ENCODE measurements around the gene IL36A.

Gene IL36A

DNA sequence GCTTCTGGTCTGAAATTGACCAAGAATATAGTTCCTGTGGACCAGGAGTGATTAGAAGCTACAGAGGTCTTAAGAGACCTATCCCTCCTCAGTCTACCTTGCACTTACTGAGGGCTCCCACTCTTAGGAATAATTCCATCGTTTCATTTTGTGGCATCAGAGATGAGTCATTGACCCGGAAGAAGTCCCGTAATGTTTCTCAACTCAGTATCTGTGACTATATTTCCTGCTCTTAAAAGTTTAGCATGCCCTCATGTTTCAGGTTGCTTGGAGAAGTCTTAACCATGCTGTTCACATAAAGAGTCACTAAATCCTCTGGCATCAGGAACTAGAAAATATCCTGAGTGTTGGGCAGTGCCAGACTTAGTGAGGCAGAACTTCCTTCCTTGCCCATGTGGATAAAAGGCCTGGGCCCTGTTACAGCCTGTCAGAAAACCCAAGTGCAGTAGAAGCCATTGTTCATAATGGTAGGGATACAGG, at the start of gene IL36A:
Gene IL36A, plus strand, starts transcription at position 430 of the 480 bp plus-strand sequence. CDS start 413 bp downstream, outside the sequence.
- no peak for DNase-seq

GRCh38 chr2:112957511-112957910, 47.7 kb upstream of the IL36A start:
- DNase-seq, result no peak

- peak; percentile 13 for DNase-seq
Measured at GRCh38 chr2:112958428-112959108, 46.7 kb upstream of the IL36A start.

DNA sequence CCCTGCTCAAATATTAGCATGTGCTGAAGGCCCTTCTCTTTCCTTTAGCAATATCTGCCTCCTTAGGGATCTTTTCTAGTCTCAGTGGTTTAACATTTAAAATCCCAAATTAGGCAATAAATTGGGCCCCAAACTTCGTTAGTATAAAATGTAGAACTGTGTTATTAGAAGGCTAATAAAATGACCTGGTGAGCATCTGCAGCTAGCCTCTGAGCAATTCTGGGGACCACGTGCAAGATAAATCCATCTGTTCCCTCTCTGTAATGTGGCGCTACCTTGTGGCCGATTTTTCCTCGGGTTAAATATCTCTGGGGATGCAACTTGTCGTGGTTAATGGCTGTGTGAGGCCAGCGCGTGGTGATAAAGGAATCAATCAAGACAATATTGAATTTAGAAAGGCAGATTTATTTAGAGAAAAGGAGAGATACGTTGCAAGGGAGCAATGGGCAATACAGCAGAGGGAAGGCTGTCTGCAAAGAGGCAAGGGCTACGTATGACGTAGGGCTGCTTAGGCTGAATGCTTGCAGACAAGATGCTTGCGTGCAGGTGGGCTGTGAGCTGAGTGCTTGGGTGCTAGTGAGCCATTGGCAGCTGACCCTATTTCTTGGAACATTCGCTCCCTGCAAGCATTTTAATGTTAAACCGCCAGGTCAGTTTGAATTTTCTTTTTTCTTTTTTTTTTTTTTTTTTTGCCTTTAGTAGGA, 46.0 kb upstream of the IL36A start:
- DNase-seq, result no peak

- DNase-seq, result no peak
Measured at GRCh38 chr2:112960230-112960825, 44.9 kb upstream of the IL36A start.

GRCh38 chr2:112962308-112963175, 42.7 kb upstream of the IL36A start:
- DNase-seq, result no peak

DNA sequence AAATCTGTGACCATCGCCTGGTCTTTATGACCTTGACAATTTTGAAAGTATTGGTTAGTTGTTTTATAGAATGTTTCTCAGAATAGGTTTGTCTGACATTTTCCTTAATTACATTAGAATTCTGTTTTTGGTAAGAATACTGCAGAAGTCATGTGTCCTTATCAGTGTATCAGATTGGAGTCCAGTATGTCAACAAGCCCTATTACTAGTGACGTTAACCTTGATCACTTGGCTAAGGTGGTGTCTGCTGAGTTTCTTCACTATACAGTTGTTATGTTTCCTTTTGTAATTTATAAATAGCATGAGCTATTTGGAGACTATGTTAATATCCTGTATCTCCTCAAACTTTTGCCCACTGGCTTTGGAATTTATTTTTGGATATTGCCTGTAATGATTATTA, 38.2 kb upstream of the IL36A start:
- no peak for DNase-seq

- DNase-seq, result no peak
Measured at GRCh38 chr2:112972423-112973086, 32.7 kb upstream of the IL36A start.

DNA sequence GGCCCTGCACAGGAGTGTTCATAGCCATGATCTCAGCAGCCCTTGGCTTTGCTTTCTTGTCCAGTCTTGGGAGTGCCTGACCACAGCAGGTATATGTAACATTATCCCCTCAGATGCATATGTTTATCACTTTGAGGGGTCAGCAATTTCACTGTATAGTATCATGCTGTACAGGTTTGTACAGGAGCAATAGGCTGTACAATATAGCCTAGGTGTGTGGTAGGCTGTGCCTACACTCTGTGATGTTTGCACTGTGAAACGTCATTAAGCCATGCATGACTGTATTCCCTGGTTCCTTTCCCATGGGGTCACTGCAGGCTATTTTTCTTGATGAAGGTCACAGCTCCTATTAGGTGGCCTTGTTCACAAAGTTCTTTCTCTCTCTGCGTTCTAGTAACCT, 32.1 kb upstream of the IL36A start:
- DNase-seq, result no peak

GRCh38 chr2:112977559-112978056, 27.7 kb upstream of the IL36A start, which contains the start of gene IL36G:
Gene IL36G, plus strand, starts transcription at chr2:112978006. Its CDS starts 633 bp downstream, at chr2:112978639.
- DNase-seq, result no peak

DNA sequence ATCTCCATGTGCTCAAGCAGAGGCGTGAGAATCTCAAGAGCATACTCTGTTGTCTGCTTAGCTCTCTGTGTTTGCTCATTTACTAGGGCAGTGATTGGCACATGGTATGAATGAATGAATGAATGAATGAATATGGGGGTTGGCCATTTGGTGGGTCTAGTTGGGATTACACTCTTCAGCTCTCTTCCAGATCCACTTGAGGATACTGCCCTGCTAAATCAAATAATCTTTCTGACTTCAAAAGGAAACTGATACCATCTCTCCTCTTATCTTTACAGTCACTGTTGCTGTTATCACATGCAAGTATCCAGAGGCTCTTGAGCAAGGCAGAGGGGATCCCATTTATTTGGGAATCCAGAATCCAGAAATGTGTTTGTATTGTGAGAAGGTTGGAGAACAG, 25.5 kb upstream of the IL36A start:
- DNase-seq, result no peak

DNA sequence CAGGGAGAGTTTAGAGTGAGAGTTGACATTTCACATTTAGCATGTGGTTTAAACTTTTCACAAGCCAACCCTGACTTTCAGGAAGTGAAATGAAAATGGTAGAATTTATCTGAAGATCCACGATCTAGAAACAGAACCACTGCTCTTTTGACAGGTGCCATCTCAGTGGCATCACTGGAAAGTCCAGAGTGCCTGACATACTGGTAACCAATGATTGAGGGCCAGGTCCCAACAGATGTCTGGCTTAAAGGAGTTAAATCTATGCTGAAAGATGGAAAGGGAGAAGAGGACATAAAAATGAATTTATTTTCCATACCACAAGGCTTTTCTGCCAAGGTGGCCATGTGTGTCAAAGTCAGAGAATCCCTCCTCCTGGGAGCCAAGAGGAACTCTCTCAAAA, 24.7 kb upstream of the IL36A start:
- DNase-seq, result no peak

GRCh38 chr2:112985090-112985489, 20.2 kb upstream of the IL36A start:
- no peak for DNase-seq

GRCh38 chr2:112989611-112990010, 15.6 kb upstream of the IL36A start:
- DNase-seq, result no peak

GRCh38 chr2:112993831-112994230, 11.4 kb upstream of the IL36A start:
- DNase-seq, result no peak

GRCh38 chr2:112994648-112995047, 10.6 kb upstream of the IL36A start:
- DNase-seq, result no peak

GRCh38 chr2:112995346-112995920, 9.8 kb upstream of the IL36A start:
- no peak for DNase-seq

- DNase-seq, result peak; percentile 34
Measured at GRCh38 chr2:112996635-112997034, 8.6 kb upstream of the IL36A start.

DNA sequence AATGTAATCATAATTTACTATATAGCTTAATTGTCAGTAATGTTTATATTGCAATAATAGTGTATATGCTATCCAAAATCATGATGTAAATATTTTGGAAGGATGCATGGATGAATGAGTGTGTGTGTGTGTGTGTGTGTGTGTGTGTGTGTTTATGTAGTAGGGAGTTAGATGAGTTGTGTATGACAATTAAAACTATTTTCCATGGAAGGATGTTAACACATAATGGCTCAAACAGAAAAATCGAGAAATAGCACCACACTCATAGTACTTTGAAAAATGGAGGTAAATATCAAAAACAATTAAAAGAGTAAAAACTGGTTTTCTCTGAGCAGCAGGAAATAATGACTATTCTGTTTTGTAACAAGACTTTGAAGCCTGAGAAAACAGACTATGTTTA, 8.1 kb upstream of the IL36A start:
- DNase-seq, result no peak

DNA sequence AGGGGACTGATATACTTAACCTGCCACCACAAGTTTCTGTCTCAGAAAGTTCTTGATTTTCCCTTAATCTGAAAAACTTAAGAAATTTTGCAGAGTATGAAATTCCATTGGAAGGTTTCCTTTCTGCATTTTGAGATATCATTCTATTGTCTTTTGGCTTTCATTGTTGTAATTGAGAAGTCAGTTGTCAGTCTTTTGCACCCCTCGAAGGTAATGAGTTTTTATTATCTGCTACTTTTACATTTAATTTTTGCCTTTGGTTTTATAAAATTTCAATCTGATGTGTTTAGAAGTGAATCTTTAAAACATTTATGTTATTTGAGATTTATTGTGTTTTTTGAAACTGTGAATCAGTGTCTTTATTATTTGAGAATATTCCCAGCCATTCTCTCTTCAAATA, 4.8 kb upstream of the IL36A start:
- no peak for DNase-seq

DNA sequence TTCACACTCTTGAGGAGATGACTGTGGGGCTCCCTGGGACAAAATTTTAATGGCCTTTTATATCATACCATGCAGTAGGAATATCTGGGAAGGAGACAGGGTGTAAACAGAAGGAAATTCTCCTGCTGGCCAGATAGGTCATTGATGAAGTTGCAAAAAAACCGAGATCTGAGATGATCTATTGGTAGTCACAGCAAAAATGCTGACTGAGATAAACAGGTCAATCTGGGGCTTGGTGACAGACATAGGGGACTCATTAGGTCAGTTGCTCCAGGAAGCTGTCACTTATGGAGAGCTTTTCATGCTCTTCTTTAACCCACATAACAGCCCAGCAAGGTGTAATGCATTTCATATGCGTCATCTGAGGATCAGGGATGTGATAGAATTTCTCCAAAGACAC, 2.6 kb upstream of the IL36A start:
- DNase-seq, result no peak

GRCh38 chr2:113007250-113007649, 2.0 kb downstream of the IL36A start:
- no peak for DNase-seq
